Mesenteric fat pad (tissue), 1 donor: ENCODE results near the gene TEX36. TPM values are rescaled to one million over a fixed set of nuclear protein-coding genes. Genes with fewer than 3 reads are reported as not detected.

Experiments used
- total RNA-seq: library from RNA; stranded (reverse); fragmentation: NEBNext Ultra II Directional; extraction: Animal tissue kit (Norgen Biotek cat#: 25700); gene quantifications from one replicate; pipeline ENCODE4 v1.2.1, GENCODE V29; 2021
- donor health status: DM: yes; HTN: yes; CAD: no.

Gene TEX36
- total RNA-seq, 1 donor from 2014 or later, result not detected

Other genes starting within 250 kb of the TEX36 start
- 15.6 TPM for gene EDRF1, start 36.5 kb upstream of the TEX36 start, total RNA-seq
- gene MMP21, start 92.7 kb upstream of the TEX36 start, total RNA-seq, result 0.29 TPM
- gene UROS, start 140.1 kb upstream of the TEX36 start, total RNA-seq, result 50.6 TPM
- 57.7 TPM for gene BCCIP, start 140.4 kb upstream of the TEX36 start, total RNA-seq
- gene DHX32, start 198.1 kb upstream of the TEX36 start, total RNA-seq, result 29.6 TPM
- 0.42 TPM for gene FANK1, start 213.4 kb upstream of the TEX36 start, total RNA-seq